Testis (tissue), 2 donors: ENCODE results near the gene HOXA2.

Experiments
- CTCF ChIP-seq, 3 experiments: fragments of 450-650 bp in 2 of 3; fragments of 200-600 bp in 1 of 3; sonication (generic) in 1 of 3; IDR thresholded peaks; one replicate each; pipeline ENCODE4 v1.5.1; 2016 to 2019; ENCODE audit warnings: antibody characterized with exemption in 3 of 3, mild to moderate bottlenecking in 2 of 3, moderate library complexity in 1 of 3
- POLR2A ChIP-seq: fragments of 450-650 bp; IDR thresholded peaks from one replicate; pipeline ENCODE4 v1.6.1; 2017; ENCODE audit warnings: antibody characterized with exemption, mild to moderate bottlenecking, moderate library complexity

GRCh38 chr7:27132978-27133377 lies 30.5 kb upstream of the HOXA2 start:
- TF ChIP-seq CTCF (IDR thresholded peaks at IDR 0.05) (no peak), POLR2A (no peak)
